OCI-LY7 (cell line): ENCODE measurements around the gene DNAI1. TPM values are rescaled to one million over a fixed set of nuclear protein-coding genes. Genes with fewer than 3 reads are reported as not detected.

Experiments used
- Bru-seq: library from RNA; stranded (reverse); fragments of 400-500 nt; gene quantifications from one replicate; lab custom pipeline; 2021; lab: Mats Ljungman, UMichigan
- BruChase-seq, 2 experiments: library from RNA; stranded (reverse); fragments of 400-500 nt; gene quantifications; one replicate each; lab custom pipeline; 2021; lab: Mats Ljungman, UMichigan
- BruUV-seq: library from RNA; stranded (reverse); fragments of 400-500 nt; replicated peaks from 2 replicates; lab custom pipeline; 2021; lab: Mats Ljungman, UMichigan
- CTCF ChIA-PET: fragments of 300-600 bp; sonication (Branson Sonifier 250); formaldehyde crosslinking; loops from one replicate; lab custom pipeline; 2022; ENCODE audit warnings: antibody characterized with exemption; ENCODE audit not compliant: unreplicated experiment; lab: Charles Lee
- POLR2A ChIA-PET: fragments of 300-600 bp; sonication (Branson Sonifier 250); formaldehyde crosslinking; loops from one replicate; lab custom pipeline; 2022; ENCODE audit warnings: antibody characterized with exemption; lab: Charles Lee
- DNase-seq: peaks from one replicate; pipeline ENCODE4 v3.0.0-alpha.2; 2015; ENCODE audit warnings: low spot score
- H2AFZ ChIP-seq: fragments of 200-600 bp; sonication (generic), shearing (Covaris generic); 2 replicates; pipeline ENCODE4 v1.6.1; 2014; ENCODE audit warnings: mild to moderate bottlenecking, antibody characterized with exemption, low read length, moderate library complexity
- H3K27ac ChIP-seq: fragments of 200-600 bp; sonication (generic); 2 replicates; pipeline ENCODE4 v1.5.1; 2014; ENCODE audit warnings: mixed run types, low read depth, mild to moderate bottlenecking, moderate library complexity, low read length, inconsistent platforms; ENCODE audit not compliant: poor library complexity, severe bottlenecking
- H3K36me3 ChIP-seq: fragments of 200-600 bp; sonication (generic); 2 replicates; pipeline ENCODE4 v1.6.1; 2014; ENCODE audit warnings: mild to moderate bottlenecking, antibody characterized with exemption, low read length, moderate library complexity, mixed read lengths; ENCODE audit not compliant: insufficient read depth
- H3K4me1 ChIP-seq: fragments of 200-600 bp; sonication (generic); 2 replicates; pipeline ENCODE4 v1.5.1; 2014; ENCODE audit warnings: mild to moderate bottlenecking, low read length; ENCODE audit not compliant: insufficient read depth, poor library complexity, severe bottlenecking
- H3K4me2 ChIP-seq: fragments of 200-600 bp; sonication (generic); 2 replicates; pipeline ENCODE4 v1.6.1; 2014; ENCODE audit warnings: mild to moderate bottlenecking, low read length
- H3K4me3 ChIP-seq: fragments of 200-600 bp; sonication (generic); 2 replicates; pipeline ENCODE4 v1.5.1; 2014; ENCODE audit warnings: mild to moderate bottlenecking, low read depth, low read length; ENCODE audit not compliant: poor library complexity, severe bottlenecking
- H3K79me2 ChIP-seq: fragments of 200-600 bp; sonication (generic); 2 replicates; pipeline ENCODE4 v1.6.1; 2016; ENCODE audit warnings: low read depth, mild to moderate bottlenecking, low read length, moderate library complexity, mixed read lengths; ENCODE audit not compliant: insufficient read depth
- H3K9me2 ChIP-seq: fragments of 200-600 bp; sonication (generic); 2 replicates; pipeline ENCODE4 v1.6.1; 2016; ENCODE audit warnings: mild to moderate bottlenecking, low read length, mixed read lengths; ENCODE audit not compliant: insufficient read depth
- H3K9me3 ChIP-seq: fragments of 200-600 bp; sonication (generic); 2 replicates; pipeline ENCODE4 v1.6.1; 2014; ENCODE audit warnings: mild to moderate bottlenecking, mixed run types, low read length, mixed read lengths
- H4K20me1 ChIP-seq: fragments of 200-600 bp; sonication (generic); 2 replicates; pipeline ENCODE4 v1.6.1; 2014; ENCODE audit warnings: mild to moderate bottlenecking, antibody characterized with exemption, low read length, moderate library complexity, mixed read lengths; ENCODE audit not compliant: insufficient read depth
- EZH2phosphoT487 ChIP-seq: fragments of 200-600 bp; sonication (generic); IDR thresholded peaks from 2 replicates; pipeline ENCODE4 v1.6.1; 2018; ENCODE audit warnings: low read depth, borderline replicate concordance, mild to moderate bottlenecking, mixed run types, antibody characterized with exemption, low read length, moderate library complexity, mixed read lengths
- intact Hi-C: fragments of 100-400 bp; cut with micrococcal nuclease; formaldehyde crosslinking; loops from one replicate; pipeline ENCODE4 v1.10.0; 2022; ENCODE audit not compliant: unreplicated experiment
- long read RNA-seq: library from polyadenylated mRNA; stranded (forward); transcript quantifications from one replicate; pipeline ENCODE4 v2.0.0, GENCODE V29; 2022
- total RNA-seq, 2 experiments: library from RNA; depleted of rRNA in 1 of 2; stranded (reverse); fragments of >200 nt in 1 of 2; shearing (Covaris generic) in 1 of 2; gene quantifications; 2 replicates each; pipeline ENCODE4 v1.2.3, GENCODE V29; 2014 to 2022
- TF ChIP-seq, protein P1 (sequence below): fragments of 200-600 bp; sonication (generic); conservative IDR thresholded peaks from 2 replicates; pipeline ENCODE4 v1.5.1; 2014; ENCODE audit warnings: mild to moderate bottlenecking, antibody characterized with exemption, low read length, moderate library complexity, mixed read lengths

The DNAI1 gene
- total RNA-seq (2014; rRNA removed; shearing (Covaris generic)) = 0.57 TPM in 1 of 2 replicates, not detected in the other
- total RNA-seq (2022) = 0.55 and 0.97 TPM in 2 replicates
- percentile 16 among the genes with signal in this experiment for Bru-seq, nascent RNA
- percentile 18 among the genes with signal in this experiment for BruChase-seq, experiment 1, labeled RNA remaining after a 6-hour chase
- percentile 18 among the genes with signal in this experiment for BruChase-seq, experiment 2, labeled RNA remaining after a 2-hour chase
- long read RNA-seq = 0 reads

DNA sequence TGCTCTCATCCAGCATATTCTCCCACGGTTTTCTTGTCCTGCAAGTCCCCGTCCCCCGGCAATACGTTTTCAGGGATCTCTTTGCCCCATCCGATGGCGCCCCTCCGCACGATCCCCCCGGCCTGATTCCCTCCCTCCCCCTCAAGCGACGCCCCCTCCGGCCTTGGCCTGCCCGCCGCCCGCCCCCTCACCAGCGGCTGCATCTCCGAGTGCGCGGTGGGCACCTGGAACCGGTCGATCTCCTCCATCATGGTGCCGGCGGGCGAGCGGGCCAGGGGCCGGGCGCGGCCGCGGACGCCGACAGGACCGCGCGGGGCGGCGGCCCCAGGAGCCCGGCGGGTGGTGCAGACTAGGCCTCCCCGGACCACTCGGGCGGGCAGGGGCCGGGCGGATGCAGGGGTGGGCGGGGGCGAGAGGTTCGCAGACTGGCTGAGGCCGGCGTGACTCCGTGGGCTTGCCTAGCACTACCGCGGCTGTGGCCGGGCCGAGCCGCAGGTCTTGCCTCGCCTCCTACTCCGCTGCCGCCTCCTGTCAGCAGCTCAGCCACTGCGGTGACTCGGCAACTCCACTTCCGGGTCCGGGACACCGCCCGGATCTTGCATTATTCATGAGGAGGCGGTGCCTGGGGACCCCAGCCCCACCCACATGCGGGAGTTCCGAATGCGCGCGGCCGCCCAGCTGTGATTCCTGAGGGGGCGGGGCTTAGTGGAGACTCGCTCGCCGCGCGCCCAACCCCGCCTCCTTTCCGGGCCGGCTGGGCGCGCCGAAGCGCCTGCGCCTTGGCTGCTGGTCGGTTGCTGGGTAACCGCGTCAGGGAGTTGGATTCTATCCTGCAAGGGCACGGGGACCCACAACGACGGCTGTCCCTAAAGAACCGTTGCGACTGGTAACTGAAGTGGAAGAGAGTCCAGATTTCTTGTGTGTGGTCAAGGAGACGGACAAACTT, at the start of gene DNAI1, which contains the start of gene FAM219A:
Gene DNAI1, plus strand, starts transcription at position 793 of the 946 bp plus-strand sequence. CDS start 201 bp downstream, outside the sequence.
Gene FAM219A, minus strand, starts transcription at position 558 of the 946 bp plus-strand sequence. Its CDS starts 307 bp downstream, at position 251.
- H3K4me3 ChIP-seq = peak within 1 kb of the TSS; percentile 73
- H3K4me2 ChIP-seq = peak within 1 kb of the TSS; percentile 95
- no peaks in the 10 kb centered on the region for H3K9me3 ChIP-seq
- H2AFZ ChIP-seq = peak within 1 kb of the TSS; percentile 68
- no peak within 1 kb of the TSS for H3K27ac ChIP-seq
- H4K20me1 ChIP-seq = no peaks in the 10 kb centered on the region
- no peaks in the 10 kb centered on the region for H3K9me2 ChIP-seq
- no peaks in the 10 kb centered on the region for H3K36me3 ChIP-seq
- no peaks in the 10 kb centered on the region for H3K79me2 ChIP-seq
- H3K4me1 ChIP-seq = peaks cover 25% of the 10 kb centered on the region
- ChIA-PET CTCF (no interaction called here), POLR2A (interaction anchor here (0.6 kb wide), 1 partner anchor 759 kb away, joined by 8 read pairs; no protein-coding TSS in a partner anchor)
- intact Hi-C loops = no loop called here
- DNase-seq = peak; percentile 99
- BruUV-seq = no TSS peak
- TF ChIP-seq, protein P1, sequence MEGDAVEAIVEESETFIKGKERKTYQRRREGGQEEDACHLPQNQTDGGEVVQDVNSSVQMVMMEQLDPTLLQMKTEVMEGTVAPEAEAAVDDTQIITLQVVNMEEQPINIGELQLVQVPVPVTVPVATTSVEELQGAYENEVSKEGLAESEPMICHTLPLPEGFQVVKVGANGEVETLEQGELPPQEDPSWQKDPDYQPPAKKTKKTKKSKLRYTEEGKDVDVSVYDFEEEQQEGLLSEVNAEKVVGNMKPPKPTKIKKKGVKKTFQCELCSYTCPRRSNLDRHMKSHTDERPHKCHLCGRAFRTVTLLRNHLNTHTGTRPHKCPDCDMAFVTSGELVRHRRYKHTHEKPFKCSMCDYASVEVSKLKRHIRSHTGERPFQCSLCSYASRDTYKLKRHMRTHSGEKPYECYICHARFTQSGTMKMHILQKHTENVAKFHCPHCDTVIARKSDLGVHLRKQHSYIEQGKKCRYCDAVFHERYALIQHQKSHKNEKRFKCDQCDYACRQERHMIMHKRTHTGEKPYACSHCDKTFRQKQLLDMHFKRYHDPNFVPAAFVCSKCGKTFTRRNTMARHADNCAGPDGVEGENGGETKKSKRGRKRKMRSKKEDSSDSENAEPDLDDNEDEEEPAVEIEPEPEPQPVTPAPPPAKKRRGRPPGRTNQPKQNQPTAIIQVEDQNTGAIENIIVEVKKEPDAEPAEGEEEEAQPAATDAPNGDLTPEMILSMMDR = no peak
- no peak for TF ChIP-seq EZH2phosphoT487

DNA sequence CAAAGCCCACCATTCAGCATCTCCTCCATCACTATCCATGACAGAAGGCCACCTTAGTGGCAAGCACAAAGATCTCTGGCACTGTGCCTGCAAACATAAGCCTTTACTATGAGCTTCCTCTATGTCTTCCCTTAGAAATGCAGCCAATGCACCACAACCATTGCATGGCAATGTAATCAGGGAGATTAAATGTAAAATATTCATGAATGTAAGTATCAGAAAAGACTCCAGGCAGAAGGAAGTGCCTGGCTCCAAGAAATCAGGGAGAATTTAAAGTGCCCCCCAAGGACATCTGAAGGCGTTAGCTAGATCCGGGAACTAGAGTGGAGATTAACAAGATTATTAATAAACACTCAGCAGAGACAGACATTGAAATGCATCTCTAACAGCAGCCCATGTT, 49.5 kb upstream of the DNAI1 start:
- H2AFZ ChIP-seq = no peak overlapping the region
- H3K4me1 ChIP-seq = no peaks in the 10 kb centered on the region
- ChIA-PET CTCF (no interaction called here), POLR2A (no interaction called here)
- H3K9me3 ChIP-seq = no peaks in the 10 kb centered on the region
- no peaks in the 10 kb centered on the region for H3K9me2 ChIP-seq
- no peaks in the 10 kb centered on the region for H3K79me2 ChIP-seq
- BruUV-seq = no TSS peak
- TF ChIP-seq EZH2phosphoT487 = no peak
- TF ChIP-seq, protein P1 = no peak
- H3K4me2 ChIP-seq = no peak overlapping the region
- no peaks in the 10 kb centered on the region for H3K36me3 ChIP-seq
- DNase-seq = no peak
- no peak overlapping the region for H3K4me3 ChIP-seq
- no peak overlapping the region for H3K27ac ChIP-seq
- intact Hi-C loops = loop anchor here (5.0 kb wide), 1 partner anchor 138 kb away; no protein-coding TSS in a partner anchor
- H4K20me1 ChIP-seq = no peaks in the 10 kb centered on the region
